A549 (cell line): ENCODE data around the gene B9D2.

Experiments used
- CEBPB ChIP-seq, 2 experiments: fragments of >200 bp in 1 of 2; sonication (Bioruptor Twin) in 1 of 2; formaldehyde crosslinking in 1 of 2; IDR thresholded peaks; 2 replicates each; pipeline ENCODE4 v1.6.1; 2012 to 2016
- CHD4 ChIP-seq: fragments of 200-600 bp; sonication (generic); IDR thresholded peaks from 2 replicates; pipeline ENCODE4 v1.6.1; 2016; ENCODE audit warnings: antibody characterized with exemption, mild to moderate bottlenecking, borderline replicate concordance
- ELK1 ChIP-seq: fragments of 150-350 bp; IDR thresholded peaks from 2 replicates; pipeline ENCODE4 v1.6.1; 2014; ENCODE audit warnings: low read depth, mild to moderate bottlenecking, low read length
- EP300 ChIP-seq, 2 experiments: fragments of >200 bp; sonication (Bioruptor Twin); formaldehyde crosslinking; IDR thresholded peaks; 2 replicates in 1 of 2; 3 replicates in 1 of 2; pipeline ENCODE4 v1.6.1; 2016 to 2017
- HDAC2 ChIP-seq: fragments of 200-600 bp; sonication (generic); IDR thresholded peaks from 2 replicates; pipeline ENCODE4 v1.6.1; 2016
- KDM5A ChIP-seq: fragments of 200-600 bp; sonication (generic); IDR thresholded peaks from 2 replicates; pipeline ENCODE4 v1.6.1; 2016; ENCODE audit warnings: antibody characterized with exemption, mild to moderate bottlenecking
- NR3C1 ChIP-seq: fragments of >200 bp; sonication (Bioruptor Twin); formaldehyde crosslinking; IDR thresholded peaks from 3 replicates; pipeline ENCODE4 v1.6.1; 2017
- POLR2A ChIP-seq: IDR thresholded peaks from 2 replicates; pipeline ENCODE4 v1.6.1; 2012; ENCODE audit warnings: mild to moderate bottlenecking, low read length
- RAD21 ChIP-seq, 2 experiments: fragments of >200 bp in 1 of 2; sonication (Bioruptor Twin) in 1 of 2; formaldehyde crosslinking in 1 of 2; IDR thresholded peaks in 1 of 2; conservative IDR thresholded peaks in 1 of 2; 2 replicates in 1 of 2; 3 replicates in 1 of 2; pipeline ENCODE4 v1.6.1; 2012 to 2018; ENCODE audit warnings: inconsistent platforms in 1 of 2
- SMC3 ChIP-seq: fragments of >200 bp; sonication (Bioruptor Twin); formaldehyde crosslinking; IDR thresholded peaks from 3 replicates; pipeline ENCODE4 v1.6.1; 2018; ENCODE audit warnings: inconsistent platforms
- TF ChIP-seq, protein P1 (sequence below): fragments of >200 bp; sonication (Bioruptor Twin); formaldehyde crosslinking; IDR thresholded peaks from 3 replicates; pipeline ENCODE4 v1.5.1; 2016

DNA sequence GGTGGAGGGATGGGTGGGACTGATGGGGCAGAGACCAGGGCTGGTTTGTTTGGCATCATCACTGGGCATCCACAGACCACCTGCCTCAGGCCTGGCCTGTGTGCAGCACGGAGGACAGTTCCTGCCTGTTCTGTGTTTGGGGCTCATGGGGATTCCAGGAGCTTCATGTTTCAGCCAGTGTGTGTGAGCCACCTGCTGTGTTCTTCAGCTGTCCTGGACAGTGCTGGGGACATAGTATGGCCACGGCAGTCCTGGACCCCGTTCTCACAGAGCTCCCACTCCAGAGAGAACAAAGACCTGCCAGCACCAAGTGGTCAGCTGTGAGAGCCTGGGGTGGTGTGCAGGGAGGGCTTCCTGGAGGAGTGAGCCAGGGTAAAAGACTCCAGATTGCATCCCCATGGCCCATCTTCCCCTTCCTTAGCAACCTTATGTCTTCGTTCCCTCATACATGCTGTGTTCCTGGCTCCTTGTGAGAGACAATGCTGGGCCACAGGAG is 55.9 kb downstream of the B9D2 start:
- TF ChIP-seq EP300 (IDR thresholded peaks at IDR 0.05) (no peak), SMC3 (no peak), POLR2A (no peak), RAD21 (conservative IDR thresholded peaks at IDR 0.05 in 1 of 2, IDR thresholded peaks at IDR 0.05 in 1 of 2) (no peak), ELK1 (no peak), CHD4 (no peak), KDM5A (no peak), CEBPB (IDR thresholded peaks at IDR 0.05) (no peak), NR3C1 (no peak), HDAC2 (no peak)
- TF ChIP-seq, protein P1, sequence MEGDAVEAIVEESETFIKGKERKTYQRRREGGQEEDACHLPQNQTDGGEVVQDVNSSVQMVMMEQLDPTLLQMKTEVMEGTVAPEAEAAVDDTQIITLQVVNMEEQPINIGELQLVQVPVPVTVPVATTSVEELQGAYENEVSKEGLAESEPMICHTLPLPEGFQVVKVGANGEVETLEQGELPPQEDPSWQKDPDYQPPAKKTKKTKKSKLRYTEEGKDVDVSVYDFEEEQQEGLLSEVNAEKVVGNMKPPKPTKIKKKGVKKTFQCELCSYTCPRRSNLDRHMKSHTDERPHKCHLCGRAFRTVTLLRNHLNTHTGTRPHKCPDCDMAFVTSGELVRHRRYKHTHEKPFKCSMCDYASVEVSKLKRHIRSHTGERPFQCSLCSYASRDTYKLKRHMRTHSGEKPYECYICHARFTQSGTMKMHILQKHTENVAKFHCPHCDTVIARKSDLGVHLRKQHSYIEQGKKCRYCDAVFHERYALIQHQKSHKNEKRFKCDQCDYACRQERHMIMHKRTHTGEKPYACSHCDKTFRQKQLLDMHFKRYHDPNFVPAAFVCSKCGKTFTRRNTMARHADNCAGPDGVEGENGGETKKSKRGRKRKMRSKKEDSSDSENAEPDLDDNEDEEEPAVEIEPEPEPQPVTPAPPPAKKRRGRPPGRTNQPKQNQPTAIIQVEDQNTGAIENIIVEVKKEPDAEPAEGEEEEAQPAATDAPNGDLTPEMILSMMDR: no peak
